ENCODE results near the gene TRIM25.

Gene TRIM25

GRCh38 chr17:56894859-56895455, 18.9 kb downstream of the TRIM25 start:
- DNase-seq: no peak

GRCh38 chr17:56893503-56893902, 20.3 kb downstream of the TRIM25 start:
- DNase-seq: no peak

GRCh38 chr17:56892333-56892732, 21.5 kb downstream of the TRIM25 start:
- DNase-seq: no peak

GRCh38 chr17:56891751-56892150, 22.1 kb downstream of the TRIM25 start:
- DNase-seq: no peak

- no peak for DNase-seq
These were observed 22.8 kb downstream of the TRIM25 start for GRCh38 chr17:56890906-56891674.

- DNase-seq: no peak
These were observed 23.5 kb downstream of the TRIM25 start for GRCh38 chr17:56890390-56890789.

GRCh38 chr17:56887552-56888467, 26.0 kb downstream of the TRIM25 start:
- no peak for DNase-seq

- DNase-seq: no peak
These were observed 26.7 kb downstream of the TRIM25 start for GRCh38 chr17:56887105-56887504.

- no peak for DNase-seq
These were observed 27.5 kb downstream of the TRIM25 start for GRCh38 chr17:56886288-56886731.

- DNase-seq: no peak
These were observed 28.6 kb downstream of the TRIM25 start for GRCh38 chr17:56885312-56885657.

GRCh38 chr17:56884483-56885311, 29.2 kb downstream of the TRIM25 start:
- DNase-seq: no peak

- DNase-seq: no peak
These were observed 30.2 kb downstream of the TRIM25 start for GRCh38 chr17:56883616-56884015.

GRCh38 chr17:56881685-56882295, 32.1 kb downstream of the TRIM25 start:
- DNase-seq: no peak

- no peak for DNase-seq
These were observed 33.3 kb downstream of the TRIM25 start for GRCh38 chr17:56880571-56880970.

GRCh38 chr17:56880133-56880532, 33.7 kb downstream of the TRIM25 start:
- DNase-seq: peak in 1 of 14 donors; percentile 6

GRCh38 chr17:56879280-56879679, 34.6 kb downstream of the TRIM25 start:
- no peak for DNase-seq

- DNase-seq: no peak
These were observed 37.1 kb downstream of the TRIM25 start for GRCh38 chr17:56876766-56877179.

- DNase-seq: no peak
These were observed 43.7 kb downstream of the TRIM25 start for GRCh38 chr17:56870081-56870651.

- no peak for DNase-seq
These were observed 45.1 kb downstream of the TRIM25 start for GRCh38 chr17:56868716-56869115.

- no peak for DNase-seq
These were observed 45.9 kb downstream of the TRIM25 start for GRCh38 chr17:56867948-56868376.

GRCh38 chr17:56866496-56866895, 47.4 kb downstream of the TRIM25 start:
- no peak for DNase-seq

Data from C1 segment of cervical spinal cord (tissue), 14 donors.